RPMI7951 (cell line): ENCODE data around the gene PTPN7. TPM values are rescaled to one million over a fixed set of nuclear protein-coding genes. Genes with fewer than 3 reads are reported as not detected.
"Not testable (repeated sequence)": the region's sequence is repeated elsewhere in the genome, so short reads cannot be mapped to it uniquely, and the experiment has no call there.

Source experiments
- DNase-seq: peaks from one replicate; pipeline ENCODE4 v3.0.0-alpha.2; 2012; ENCODE audit warnings: low read depth
- total RNA-seq: library from RNA; depleted of rRNA; stranded (reverse); fragments of >200 nt; shearing (Covaris generic); gene quantifications from 2 replicates; pipeline ENCODE4 v1.2.3, GENCODE V29; 2014

The PTPN7 gene
- total RNA-seq, 1 experiment from 2014 or later = not detected

GRCh38 chr1:202167054-202167453, 6.7 kb upstream of the PTPN7 start:
- DNase-seq = not testable (repeated sequence)

- DNase-seq = no peak
These were observed 5.8 kb upstream of the PTPN7 start for GRCh38 chr1:202165942-202166843.

- DNase-seq = no peak
These were observed 5.0 kb upstream of the PTPN7 start for GRCh38 chr1:202165267-202165941.

GRCh38 chr1:202164271-202165037, 4.1 kb upstream of the PTPN7 start:
- no peak for DNase-seq

- DNase-seq = no peak
These were observed 3.2 kb upstream of the PTPN7 start for GRCh38 chr1:202163281-202164270.

- no peak for DNase-seq
These were observed 2.2 kb upstream of the PTPN7 start for GRCh38 chr1:202162418-202163280.

GRCh38 chr1:202162047-202162417, 1.6 kb upstream of the PTPN7 start:
- DNase-seq = no peak

GRCh38 chr1:202161151-202162046, 997 bp upstream of the PTPN7 start:
- no peak for DNase-seq

GRCh38 chr1:202159534-202160371, 649 bp downstream of the PTPN7 start:
- no peak for DNase-seq

GRCh38 chr1:202158810-202159533, 1.4 kb downstream of the PTPN7 start:
- no peak for DNase-seq

GRCh38 chr1:202157945-202158344, 2.5 kb downstream of the PTPN7 start:
- DNase-seq = no peak

GRCh38 chr1:202156590-202156989, 3.8 kb downstream of the PTPN7 start:
- no peak for DNase-seq

- DNase-seq = peak; percentile 48
These were observed 4.9 kb downstream of the PTPN7 start for GRCh38 chr1:202155478-202156021.

GRCh38 chr1:202154766-202155477, 5.5 kb downstream of the PTPN7 start:
- no peak for DNase-seq

GRCh38 chr1:202154148-202154765, 6.1 kb downstream of the PTPN7 start:
- DNase-seq = no peak

GRCh38 chr1:202153284-202153683, 7.1 kb downstream of the PTPN7 start:
- DNase-seq = no peak
